Lower leg skin (tissue), 4 donors: ENCODE results near the gene TMEM35B. TPM values are rescaled to one million over a fixed set of nuclear protein-coding genes. Genes with fewer than 3 reads are reported as not detected.

Experiments
- DNase-seq, 2 donors: peaks; one replicate each; pipeline ENCODE4 v3.0.0-alpha.2; 2019; ENCODE audit warnings: low spot score in 2 of 2
- H3K4me3 ChIP-seq: fragments of 200-600 bp; sonication (generic); 2 replicates; pipeline ENCODE4 v1.5.1; 2017; ENCODE audit warnings: mild to moderate bottlenecking, low read depth; ENCODE audit not compliant: poor library complexity, severe bottlenecking
- POLR2A ChIP-seq, 2 donors: fragments of 450-650 bp; IDR thresholded peaks; one replicate each; pipeline ENCODE4 v1.6.1; 2016 to 2017; ENCODE audit warnings: antibody characterized with exemption in 2 of 2, mild to moderate bottlenecking in 1 of 2, moderate library complexity in 1 of 2
- WGBS, 2 donors: methylation state at CpG; one replicate each; pipeline ENCODE4 v1.1.5; 2018; 5-methylcytosine and 5-hydroxymethylcytosine counted together
- intact Hi-C: fragments of 100-400 bp; cut with DNase I; formaldehyde crosslinking; loops from one replicate; pipeline ENCODE4 v1.15.0; 2023; ENCODE audit warnings: low total_unique reads
- total RNA-seq, 4 donors: library from RNA; depleted of rRNA; stranded (reverse); fragments of >200 nt; gene quantifications; one replicate each; pipeline ENCODE4 v1.1.0, GENCODE V29; 2016
- TF ChIP-seq, protein P1 (sequence below), 3 donors: fragments of 450-650 bp; IDR thresholded peaks; one replicate each; pipeline ENCODE4 v1.5.1; 2016; ENCODE audit warnings: antibody characterized with exemption in 3 of 3, mild to moderate bottlenecking in 3 of 3, moderate library complexity in 2 of 3

Gene TMEM35B
- total RNA-seq, 4 donors from 2014 or later, result 8.9 to 16.0 (median 12.5) TPM

DNA sequence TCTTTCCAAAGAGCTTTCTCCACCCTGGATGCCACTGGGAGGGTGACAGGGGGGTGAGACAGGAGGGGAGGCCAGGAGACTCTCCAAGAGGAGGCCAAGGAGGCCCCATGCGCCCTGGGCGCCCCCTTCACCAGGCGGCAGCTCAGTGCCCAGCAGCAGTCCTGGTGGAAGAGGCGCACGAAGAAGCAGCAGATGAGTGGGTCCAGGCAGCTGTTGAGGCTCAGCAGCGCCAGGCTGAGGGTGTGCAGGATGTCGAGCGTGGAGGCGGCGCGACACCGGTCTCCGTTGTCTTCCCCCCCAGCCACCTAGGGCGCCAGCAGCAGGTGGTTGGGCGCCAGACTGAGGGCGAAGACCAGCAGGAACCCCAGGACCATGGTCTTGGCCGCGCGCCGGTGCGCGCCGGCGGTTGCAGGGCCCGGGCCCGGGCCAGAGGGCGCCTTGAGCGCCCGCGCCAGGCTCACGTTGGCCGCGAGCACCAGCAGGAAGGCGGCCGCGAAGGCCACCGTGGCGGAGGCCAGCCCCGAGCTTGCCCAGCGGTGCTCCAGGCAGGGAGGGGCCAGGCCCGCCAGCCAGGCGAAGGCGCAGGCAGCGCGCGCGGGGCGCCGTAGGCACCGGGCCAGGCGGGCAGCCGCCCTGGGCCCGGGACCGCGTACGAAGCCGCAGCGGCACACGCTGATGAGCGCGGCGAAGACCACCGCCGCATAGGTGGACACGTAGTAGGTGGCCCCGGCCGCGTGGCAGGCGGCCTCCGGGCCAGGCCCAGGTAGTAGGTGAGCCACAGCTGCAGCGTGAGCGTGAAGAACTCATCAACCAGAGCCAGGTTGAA, 8.6 kb downstream of the TMEM35B start:
- WGBS, 2 donors, result 77 to 81% methylated on average over 29 to 69 of the region's 72 CpGs
- no peak for TF ChIP-seq POLR2A (IDR thresholded peaks at IDR 0.05)
- TF ChIP-seq, protein P1, sequence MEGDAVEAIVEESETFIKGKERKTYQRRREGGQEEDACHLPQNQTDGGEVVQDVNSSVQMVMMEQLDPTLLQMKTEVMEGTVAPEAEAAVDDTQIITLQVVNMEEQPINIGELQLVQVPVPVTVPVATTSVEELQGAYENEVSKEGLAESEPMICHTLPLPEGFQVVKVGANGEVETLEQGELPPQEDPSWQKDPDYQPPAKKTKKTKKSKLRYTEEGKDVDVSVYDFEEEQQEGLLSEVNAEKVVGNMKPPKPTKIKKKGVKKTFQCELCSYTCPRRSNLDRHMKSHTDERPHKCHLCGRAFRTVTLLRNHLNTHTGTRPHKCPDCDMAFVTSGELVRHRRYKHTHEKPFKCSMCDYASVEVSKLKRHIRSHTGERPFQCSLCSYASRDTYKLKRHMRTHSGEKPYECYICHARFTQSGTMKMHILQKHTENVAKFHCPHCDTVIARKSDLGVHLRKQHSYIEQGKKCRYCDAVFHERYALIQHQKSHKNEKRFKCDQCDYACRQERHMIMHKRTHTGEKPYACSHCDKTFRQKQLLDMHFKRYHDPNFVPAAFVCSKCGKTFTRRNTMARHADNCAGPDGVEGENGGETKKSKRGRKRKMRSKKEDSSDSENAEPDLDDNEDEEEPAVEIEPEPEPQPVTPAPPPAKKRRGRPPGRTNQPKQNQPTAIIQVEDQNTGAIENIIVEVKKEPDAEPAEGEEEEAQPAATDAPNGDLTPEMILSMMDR (IDR thresholded peaks at IDR 0.05), result no peak
- no peak overlapping the region for H3K4me3 ChIP-seq
- no peak for DNase-seq
- intact Hi-C loops, result no loop called here

DNA sequence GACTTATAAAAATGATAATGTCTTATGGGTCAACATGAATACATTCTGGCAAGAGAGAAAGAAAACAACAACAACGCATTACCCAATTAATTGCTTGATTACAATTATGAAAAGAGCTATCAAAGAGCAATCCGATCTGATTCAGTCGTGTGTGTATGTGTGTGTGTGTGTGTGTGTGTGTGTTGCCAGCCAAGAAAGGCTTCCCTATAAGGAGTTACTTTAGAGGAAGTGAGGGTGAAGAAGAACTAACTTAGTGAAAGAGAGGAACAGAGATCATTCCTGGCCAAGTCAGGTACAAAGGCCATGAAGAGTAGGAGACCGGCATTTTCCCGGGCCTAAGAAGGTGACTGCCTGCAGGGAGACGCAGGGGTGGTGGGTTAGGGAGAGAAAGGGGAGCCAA, 9.4 kb downstream of the TMEM35B start:
- WGBS, 2 donors, result 82 to 86% methylated on average over 6 of the region's 6 CpGs
- intact Hi-C loops, result no loop called here
- DNase-seq, result no peak
- H3K4me3 ChIP-seq, result no peak overlapping the region
- TF ChIP-seq POLR2A (IDR thresholded peaks at IDR 0.05), result no peak

DNA sequence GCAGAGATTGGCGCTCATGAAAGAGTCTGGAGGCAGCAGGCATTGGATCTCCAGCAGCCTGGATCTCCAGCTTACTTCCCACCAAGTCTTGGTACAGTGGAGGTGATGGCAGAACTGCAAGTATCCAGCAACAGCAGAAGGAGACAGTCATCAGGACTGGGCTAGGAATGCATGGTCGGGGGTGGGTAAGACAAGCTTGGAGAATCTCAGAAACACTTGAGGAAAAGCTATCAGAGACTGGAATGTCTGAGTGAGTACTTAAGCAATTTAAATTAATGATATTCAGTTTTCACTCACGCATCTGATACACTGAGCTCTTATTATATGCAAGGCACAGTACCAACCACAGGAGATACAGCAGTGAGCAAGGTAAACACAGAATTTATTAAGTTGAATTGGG, 9.8 kb downstream of the TMEM35B start:
- H3K4me3 ChIP-seq, result no peak overlapping the region
- TF ChIP-seq, protein P1 (IDR thresholded peaks at IDR 0.05), result no peak
- TF ChIP-seq POLR2A (IDR thresholded peaks at IDR 0.05), result no peak
- intact Hi-C loops, result no loop called here
- 90 to 97% methylated on average over 3 of the region's 3 CpGs for WGBS, 2 donors
- DNase-seq, result no peak

DNA sequence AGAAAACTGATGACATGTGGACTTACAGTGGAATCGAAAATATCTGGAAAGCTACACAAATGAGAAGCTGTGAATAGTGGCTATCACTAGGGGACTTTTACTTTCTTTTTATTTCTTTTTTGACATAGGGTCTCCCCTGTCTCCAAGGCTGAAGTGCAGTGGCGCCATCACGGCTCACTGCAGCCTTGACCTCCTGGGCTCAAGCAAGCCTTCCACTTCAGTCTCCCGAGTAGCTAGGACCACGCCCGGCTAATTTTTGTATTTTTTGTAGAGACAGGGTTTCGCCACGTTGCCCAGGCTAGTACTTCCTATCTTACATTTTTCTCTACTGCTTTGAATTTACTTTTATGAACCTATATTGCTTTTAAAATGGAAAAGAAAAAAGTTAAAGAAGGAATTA, 10.5 kb downstream of the TMEM35B start:
- TF ChIP-seq POLR2A (IDR thresholded peaks at IDR 0.05), result no peak
- TF ChIP-seq, protein P1 (IDR thresholded peaks at IDR 0.05), result no peak
- WGBS, 2 donors, result 78 to 81% methylated on average over 8 of the region's 8 CpGs
- intact Hi-C loops, result no loop called here
- no peak for DNase-seq
- H3K4me3 ChIP-seq, result no peak overlapping the region

DNA sequence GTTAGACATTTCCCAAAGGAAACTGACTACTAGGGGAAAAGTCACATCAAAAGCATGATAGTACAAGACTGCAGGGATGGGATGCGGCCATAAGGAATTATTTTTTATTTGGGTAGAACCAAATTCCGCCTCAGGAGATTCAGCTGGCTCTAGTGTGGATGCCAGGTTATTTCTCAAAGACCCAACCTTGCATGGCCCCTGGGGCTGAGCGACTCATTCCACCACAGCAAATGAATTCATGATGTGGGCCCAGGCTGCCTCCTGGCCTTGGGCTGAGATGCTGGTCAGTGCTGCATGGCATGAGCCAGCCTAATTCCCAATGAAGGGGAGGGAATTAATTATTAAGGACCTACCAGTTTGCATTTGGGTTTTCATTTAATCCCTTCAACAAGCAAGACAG, 11.8 kb downstream of the TMEM35B start:
- no peak for DNase-seq
- TF ChIP-seq, protein P1 (IDR thresholded peaks at IDR 0.05), result no peak
- TF ChIP-seq POLR2A (IDR thresholded peaks at IDR 0.05), result no peak
- intact Hi-C loops, result no loop called here
- no peak overlapping the region for H3K4me3 ChIP-seq
- WGBS, 2 donors, result 63% methylated on average over 3 of the region's 3 CpGs

DNA sequence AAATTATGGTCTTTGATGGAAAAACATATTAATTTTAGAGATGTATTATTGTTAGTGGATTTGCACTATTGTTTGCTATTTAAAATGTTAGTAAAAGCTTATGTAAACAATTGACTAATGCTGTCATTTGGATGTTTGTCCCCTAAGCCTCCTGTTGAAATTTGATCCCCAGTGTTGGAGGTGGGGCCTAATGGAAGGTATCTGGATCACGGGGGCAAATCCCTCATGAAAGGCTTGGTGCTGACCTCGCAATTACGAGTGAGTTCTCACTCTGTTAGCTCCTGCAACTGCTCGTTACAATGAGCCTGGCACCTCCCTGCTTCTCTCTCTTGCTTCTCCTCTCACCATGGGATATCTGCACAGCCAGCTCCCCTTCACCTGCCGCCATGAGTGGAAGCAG, 14.3 kb downstream of the TMEM35B start:
- no peak overlapping the region for H3K4me3 ChIP-seq
- TF ChIP-seq, protein P1 (IDR thresholded peaks at IDR 0.05), result no peak
- TF ChIP-seq POLR2A (IDR thresholded peaks at IDR 0.05), result no peak
- 39 to 42% methylated on average over 5 of the region's 5 CpGs for WGBS, 2 donors
- intact Hi-C loops, result no loop called here
- DNase-seq, result no peak
